ENCODE data around the gene TSPEAR.

- no peak for TF ChIP-seq CTCF (IDR thresholded peaks at IDR 0.05)
- TF ChIP-seq POLR2A (IDR thresholded peaks at IDR 0.05) = no peak
Observed at GRCh38 chr21:44713130-44713529, 1.8 kb upstream of the TSPEAR start.
